HEK293 (cell line): Measurements from ENCODE around the gene ALG1.

Source experiments
- CTCF ChIA-PET: fragments of 350-600 bp; formaldehyde crosslinking; extraction: SDS; loops from one replicate; lab custom pipeline; 2021; ENCODE audit warnings: antibody characterized with exemption; lab: Yijun Ruan, JAX
- POLR2A ChIA-PET: fragments of 300-600 bp; formaldehyde crosslinking; extraction: SDS; loops from one replicate; lab custom pipeline; 2020; ENCODE audit warnings: antibody characterized with exemption, inconsistent platforms; lab: Yijun Ruan, JAX
- H3K27ac ChIP-seq: fragments of 200-500 bp; sonication (Bioruptor generic); 2 replicates; pipeline ENCODE4 v1.5.1; 2014; ENCODE audit warnings: low read depth, low read length, control low read depth, inconsistent platforms; ENCODE audit errors: extremely low read depth
- H3K36me3 ChIP-seq, 2 experiments: fragments of 200-500 bp in 1 of 2; sonication (Bioruptor generic) in 1 of 2; 1 replicate in 1 of 2; 2 replicates in 1 of 2; pipeline ENCODE4 v1.5.1; 2014 to 2017; ENCODE audit warnings: inconsistent platforms in 2 of 2, low read length in 2 of 2; ENCODE audit not compliant: control insufficient read depth in 2 of 2, insufficient read depth in 1 of 2
- H3K4me1 ChIP-seq: fragments of 200-500 bp; sonication (Bioruptor generic); 2 replicates; pipeline ENCODE4 v1.5.1; 2014; ENCODE audit warnings: mild to moderate bottlenecking, low read length, inconsistent platforms; ENCODE audit not compliant: control insufficient read depth, insufficient read depth
- H3K4me3 ChIP-seq: 2 replicates; pipeline ENCODE4 v1.5.1; 2011; ENCODE audit warnings: low read depth, mild to moderate bottlenecking, control low read depth, low read length, moderate library complexity
- H3K9me3 ChIP-seq: fragments of 200-500 bp; sonication (Bioruptor generic); 2 replicates; pipeline ENCODE4 v1.5.1; 2014; ENCODE audit warnings: low read depth, low read length, inconsistent platforms; ENCODE audit not compliant: control insufficient read depth, insufficient read depth
- BCL6B ChIP-seq: fragments of 450-650 bp; formaldehyde crosslinking; IDR thresholded peaks from 2 replicates; pipeline ENCODE4 v1.5.1; 2017; ENCODE audit warnings: missing biosample characterization, missing genetic modification characterization
- EGR2 ChIP-seq: fragments of 450-650 bp; formaldehyde crosslinking; IDR thresholded peaks from 2 replicates; pipeline ENCODE4 v1.5.1; 2016; ENCODE audit warnings: low read depth, missing biosample characterization, missing genetic modification characterization
- ELK4 ChIP-seq: IDR thresholded peaks from 2 replicates; pipeline ENCODE4 v1.6.1; 2011; ENCODE audit warnings: mild to moderate bottlenecking, low read depth, low read length, borderline replicate concordance
- GLIS1 ChIP-seq: fragments of 450-650 bp; formaldehyde crosslinking; IDR thresholded peaks from 2 replicates; pipeline ENCODE4 v1.5.1; 2016; ENCODE audit warnings: missing biosample characterization, missing genetic modification characterization
- MEIS1 ChIP-seq: sonication (generic); formaldehyde crosslinking; IDR thresholded peaks from 2 replicates; pipeline ENCODE4 v1.8.1; 2022; ENCODE audit warnings: missing genetic modification reagents, mild to moderate bottlenecking, borderline replicate concordance
- MYNN ChIP-seq: fragments of 450-650 bp; formaldehyde crosslinking; IDR thresholded peaks from 2 replicates; pipeline ENCODE4 v1.5.1; 2016; ENCODE audit warnings: missing biosample characterization, missing genetic modification characterization, borderline replicate concordance
- OVOL3 ChIP-seq: fragments of 450-650 bp; formaldehyde crosslinking; IDR thresholded peaks from 2 replicates; pipeline ENCODE4 v1.5.1; 2016; ENCODE audit warnings: missing biosample characterization, missing genetic modification characterization
- RBAK ChIP-seq: fragments of 450-650 bp; formaldehyde crosslinking; IDR thresholded peaks from 2 replicates; pipeline ENCODE4 v1.5.1; 2016; ENCODE audit warnings: missing biosample characterization, missing genetic modification characterization
- TCF7L2 ChIP-seq: IDR thresholded peaks from 2 replicates; pipeline ENCODE4 v1.6.1; 2011; ENCODE audit warnings: low read depth, mild to moderate bottlenecking, inconsistent platforms, low read length, moderate library complexity, borderline replicate concordance
- ZBTB17 ChIP-seq: fragments of 450-650 bp; formaldehyde crosslinking; IDR thresholded peaks from 2 replicates; pipeline ENCODE4 v1.5.1; 2016; ENCODE audit warnings: missing biosample characterization, missing genetic modification characterization
- ZFHX2 ChIP-seq: fragments of 450-650 bp; formaldehyde crosslinking; conservative IDR thresholded peaks from 2 replicates; pipeline ENCODE4 v1.5.1; 2016; ENCODE audit warnings: missing biosample characterization, missing genetic modification characterization
- ZFP41 ChIP-seq: fragments of 450-650 bp; formaldehyde crosslinking; IDR thresholded peaks from 2 replicates; pipeline ENCODE4 v1.5.1; 2016; ENCODE audit warnings: missing biosample characterization, missing genetic modification characterization, borderline replicate concordance
- ZIC2 ChIP-seq: fragments of 450-650 bp; formaldehyde crosslinking; IDR thresholded peaks from 2 replicates; pipeline ENCODE4 v1.5.1; 2016; ENCODE audit warnings: missing biosample characterization, missing genetic modification characterization
- ZNF133 ChIP-seq: fragments of 450-650 bp; formaldehyde crosslinking; IDR thresholded peaks from 2 replicates; pipeline ENCODE4 v1.5.1; 2016; ENCODE audit warnings: missing biosample characterization, missing genetic modification characterization
- ZNF138 ChIP-seq: fragments of 450-650 bp; formaldehyde crosslinking; IDR thresholded peaks from 2 replicates; pipeline ENCODE4 v1.5.1; 2016; ENCODE audit warnings: missing biosample characterization, missing genetic modification characterization, borderline replicate concordance
- ZNF148 ChIP-seq: fragments of 450-650 bp; formaldehyde crosslinking; IDR thresholded peaks from 2 replicates; pipeline ENCODE4 v1.5.0; 2017; ENCODE audit warnings: missing biosample characterization, missing genetic modification characterization, borderline replicate concordance
- ZNF169 ChIP-seq: fragments of 450-650 bp; formaldehyde crosslinking; IDR thresholded peaks from 2 replicates; pipeline ENCODE4 v1.5.1; 2016; ENCODE audit warnings: missing biosample characterization, missing genetic modification characterization
- ZNF2 ChIP-seq: fragments of 450-650 bp; formaldehyde crosslinking; IDR thresholded peaks from 2 replicates; pipeline ENCODE4 v1.5.1; 2016; ENCODE audit warnings: missing biosample characterization, missing genetic modification characterization
- ZNF335 ChIP-seq: fragments of 450-650 bp; formaldehyde crosslinking; conservative IDR thresholded peaks from 2 replicates; pipeline ENCODE4 v1.5.1; 2016; ENCODE audit warnings: missing biosample characterization, missing genetic modification characterization
- ZNF341 ChIP-seq: fragments of 450-650 bp; formaldehyde crosslinking; IDR thresholded peaks from 2 replicates; pipeline ENCODE4; 2016; ENCODE audit warnings: low read depth, missing biosample characterization, missing genetic modification characterization
- ZNF391 ChIP-seq: fragments of 450-650 bp; formaldehyde crosslinking; IDR thresholded peaks from 2 replicates; pipeline ENCODE4 v1.5.1; 2016; ENCODE audit warnings: low read depth, missing biosample characterization, missing genetic modification characterization, borderline replicate concordance
- ZNF416 ChIP-seq: fragments of 450-650 bp; formaldehyde crosslinking; IDR thresholded peaks from 2 replicates; pipeline ENCODE4 v1.5.1; 2016; ENCODE audit warnings: missing biosample characterization, missing genetic modification characterization
- ZNF501 ChIP-seq: fragments of 450-650 bp; formaldehyde crosslinking; IDR thresholded peaks from 2 replicates; pipeline ENCODE4 v1.5.1; 2016; ENCODE audit warnings: missing biosample characterization, missing genetic modification characterization
- ZNF544 ChIP-seq: fragments of 450-650 bp; formaldehyde crosslinking; IDR thresholded peaks from 2 replicates; pipeline ENCODE4 v1.5.0; 2017; ENCODE audit warnings: missing biosample characterization, missing genetic modification characterization
- ZNF561 ChIP-seq: fragments of 450-650 bp; IDR thresholded peaks from 2 replicates; pipeline ENCODE4 v1.5.1; 2018; ENCODE audit warnings: missing biosample characterization, missing genetic modification characterization, borderline replicate concordance
- ZNF600 ChIP-seq: fragments of 450-650 bp; formaldehyde crosslinking; IDR thresholded peaks from 2 replicates; pipeline ENCODE4 v1.5.1; 2016; ENCODE audit warnings: missing biosample characterization, missing genetic modification characterization
- ZNF654 ChIP-seq: fragments of 450-650 bp; formaldehyde crosslinking; IDR thresholded peaks from 2 replicates; pipeline ENCODE4 v1.5.1; 2016; ENCODE audit warnings: low read depth, missing biosample characterization, missing genetic modification characterization
- ZNF704 ChIP-seq: fragments of 450-650 bp; formaldehyde crosslinking; IDR thresholded peaks from 2 replicates; pipeline ENCODE4 v1.5.1; 2016; ENCODE audit warnings: missing biosample characterization, missing genetic modification characterization

ALG1 gene

GRCh38 chr16:5054876-5055865 lies 16.5 kb upstream of the ALG1 start:
- TF ChIP-seq ZFHX2 (tag by site-specific recombination) (peak; percentile 81), EGR2 (tag by site-specific recombination) (peak; percentile 74), BCL6B (no peak), ELK4 (no peak), GLIS1 (tag by site-specific recombination) (no peak), MYNN (tag by site-specific recombination) (no peak), ZNF335 (no peak)
- H3K27ac ChIP-seq = no peak overlapping the region
- ChIA-PET CTCF (interaction anchor here (0.5 to 2.2 kb wide), 5 partner anchors 19 to 661 kb away, joined by 3 to 7 read pairs (median 3); no protein-coding TSS in a partner anchor), POLR2A (interaction anchor here (0.6 kb wide), 1 partner anchor 424 kb away, joined by 6 read pairs; no protein-coding TSS in a partner anchor)
- no peaks in the 10 kb centered on the region for H3K4me1 ChIP-seq
- H3K36me3 ChIP-seq = no peaks in the 10 kb centered on the region
- no peak overlapping the region for H3K4me3 ChIP-seq
- H3K9me3 ChIP-seq = no peaks in the 10 kb centered on the region

- Histone ChIP-seq H3K36me3 (no peaks in the 10 kb centered on the region), H3K4me3 (no peak overlapping the region), H3K27ac (no peak overlapping the region), H3K9me3 (no peaks in the 10 kb centered on the region), H3K4me1 (no peaks in the 10 kb centered on the region)
- TF ChIP-seq ZNF600 (tag by site-specific recombination) (no peak), ZNF704 (no peak), ZBTB17 (no peak), ZNF416 (tag by site-specific recombination) (no peak), ZNF138 (tag by site-specific recombination) (no peak), ZNF654 (tag by site-specific recombination) (peak; percentile 72), ZNF133 (tag by site-specific recombination) (no peak), ZNF561 (tag by site-specific recombination) (0 out of 2 replicates have a peak, but pooled peaks have one; percentile 38), ZNF169 (tag by site-specific recombination) (no peak), ZFP41 (tag by site-specific recombination) (no peak), ZNF2 (no peak), ZNF501 (tag by site-specific recombination) (no peak), ZNF544 (tag by site-specific recombination) (no peak), ZNF341 (tag by site-specific recombination) (0 out of 2 replicates have a peak, but pooled peaks have one; percentile 21), RBAK (tag by site-specific recombination) (no peak), OVOL3 (no peak), ZIC2 (tag by site-specific recombination) (no peak), ZNF148 (tag by site-specific recombination) (no peak), MEIS1 (CRISPR knock-in tag) (no peak), TCF7L2 (no peak), ZNF391 (tag by site-specific recombination) (no peak), ZFHX2 (tag by site-specific recombination) (no peak)
- CTCF ChIA-PET = interaction anchor here (0.6 to 3.2 kb wide), 13 partner anchors 9 to 539 kb away, joined by 3 to 12 read pairs (median 5); partner anchors contain the start of genes EEF2KMT and NAGPA
- POLR2A ChIA-PET = interaction anchor here (0.7 kb wide), 1 partner anchor 254 kb away, joined by 3 read pairs; the partner anchor contains the start of gene ROGDI
Measured at GRCh38 chr16:5056352-5056751, 15.3 kb upstream of the ALG1 start.
